MCF 10A (cell line): ENCODE measurements around the gene PANK1. TPM values are rescaled to one million over a fixed set of nuclear protein-coding genes. Genes with fewer than 3 reads are reported as not detected.

Experiments used
- BruUV-seq: library from RNA; stranded (reverse); fragments of 400-500 nt; replicated peaks from 2 replicates; lab custom pipeline; 2021; lab: Mats Ljungman, UMichigan
- CTCF ChIA-PET: fragments of 300-600 bp; sonication (Branson Sonifier 250); formaldehyde crosslinking; extraction: SDS; loops from one replicate; lab custom pipeline; 2021; ENCODE audit warnings: antibody characterized with exemption, inconsistent platforms; lab: Yijun Ruan, JAX
- POLR2A ChIA-PET: fragments of 300-600, 350-650 bp; sonication (Branson Sonifier 250); formaldehyde crosslinking; extraction: SDS; loops from one replicate; lab custom pipeline; 2020; ENCODE audit warnings: antibody characterized with exemption, inconsistent platforms; lab: Yijun Ruan, JAX
- DNase-seq: peaks from one replicate; pipeline ENCODE4 v3.0.0-alpha.2; 2018; ENCODE audit not compliant: unreplicated experiment
- H3K27ac Mint-ChIP-seq: one replicate; pipeline ENCODE4 v1.8.0; 2022; ENCODE audit warnings: mild to moderate bottlenecking, low read depth, mixed read lengths; ENCODE audit not compliant: unreplicated experiment
- H3K27me3 Mint-ChIP-seq: one replicate; pipeline ENCODE4 v1.8.0; 2022; ENCODE audit warnings: mixed read lengths; ENCODE audit not compliant: insufficient read depth, unreplicated experiment
- H3K36me3 Mint-ChIP-seq: one replicate; pipeline ENCODE4 v1.8.0; 2022; ENCODE audit warnings: mild to moderate bottlenecking, moderate library complexity, mixed read lengths; ENCODE audit not compliant: insufficient read depth, unreplicated experiment
- H3K4me1 Mint-ChIP-seq: one replicate; pipeline ENCODE4 v1.8.0; 2022; ENCODE audit warnings: mixed read lengths; ENCODE audit not compliant: insufficient read depth, unreplicated experiment
- H3K4me3 Mint-ChIP-seq: one replicate; pipeline ENCODE4 v1.8.0; 2022; ENCODE audit warnings: mild to moderate bottlenecking, moderate library complexity, mixed read lengths; ENCODE audit not compliant: unreplicated experiment
- H3K9me3 Mint-ChIP-seq: one replicate; pipeline ENCODE4 v1.8.0; 2022; ENCODE audit warnings: mixed read lengths; ENCODE audit not compliant: unreplicated experiment
- CTCF ChIP-seq: fragments of 200-600 bp; IDR thresholded peaks from one replicate; pipeline ENCODE4 v1.8.0; 2022; ENCODE audit warnings: antibody characterized with exemption, mild to moderate bottlenecking; ENCODE audit not compliant: unreplicated experiment
- intact Hi-C: fragments of 100-400 bp; cut with micrococcal nuclease; formaldehyde crosslinking; loops from 2 replicates; pipeline ENCODE4 v1.14.1; 2022
- total RNA-seq: library from RNA; stranded (reverse); gene quantifications from 2 replicates; pipeline ENCODE4 v1.2.3, GENCODE V29; 2022

Gene PANK1
- total RNA-seq, 1 experiment from 2014 or later: 4.7 TPM

GRCh38 chr10:89556600-89556999 lies 88.4 kb downstream of the PANK1 start:
- Mint-ChIP-seq H3K9me3 (no peaks in the 10 kb centered on the region), H3K27me3 (no peaks in the 10 kb centered on the region), H3K27ac (no peak overlapping the region), H3K36me3 (no peaks in the 10 kb centered on the region), H3K4me3 (no peak overlapping the region), H3K4me1 (peaks cover 34% of the 10 kb centered on the region)
- intact Hi-C loops: no loop called here
- ChIA-PET POLR2A (interaction anchor here (0.8 to 1.5 kb wide), 4 partner anchors 59 to 130 kb away, joined by 3 to 6 read pairs (median 4); no protein-coding TSS in a partner anchor), CTCF (interaction anchor here (0.7 to 8.2 kb wide), 3 partner anchors 90 to 131 kb away, joined by 3 to 65 read pairs (median 16); no protein-coding TSS in a partner anchor)
- no peak for DNase-seq
- no TSS peak for BruUV-seq
- TF ChIP-seq CTCF: no peak

GRCh38 chr10:89555688-89556445 lies 89.2 kb downstream of the PANK1 start:
- Mint-ChIP-seq H3K4me3 (no peak overlapping the region), H3K4me1 (peaks cover 35% of the 10 kb centered on the region), H3K9me3 (no peaks in the 10 kb centered on the region), H3K27ac (no peak overlapping the region), H3K36me3 (no peaks in the 10 kb centered on the region), H3K27me3 (no peaks in the 10 kb centered on the region)
- intact Hi-C loops: loop anchor here (1.0 kb wide), 1 partner anchor 130 kb away; no protein-coding TSS in a partner anchor
- BruUV-seq: no TSS peak
- peak; percentile 34 for TF ChIP-seq CTCF
- ChIA-PET CTCF (interaction anchor here (0.7 to 8.2 kb wide), 4 partner anchors 89 to 163 kb away, joined by 3 to 65 read pairs (median 10); no protein-coding TSS in a partner anchor), POLR2A (interaction anchor here (0.8 to 6.9 kb wide), 4 partner anchors 60 to 128 kb away, joined by 3 to 48 read pairs (median 5); no protein-coding TSS in a partner anchor)
- peak; percentile 33 for DNase-seq

- Mint-ChIP-seq H3K9me3 (no peaks in the 10 kb centered on the region), H3K36me3 (no peaks in the 10 kb centered on the region), H3K27ac (no peak overlapping the region), H3K4me3 (no peak overlapping the region), H3K27me3 (no peaks in the 10 kb centered on the region), H3K4me1 (peaks cover 47% of the 10 kb centered on the region)
- no peak for DNase-seq
- ChIA-PET CTCF (interaction anchor here (0.6 to 4.9 kb wide), 8 partner anchors 9 to 126 kb away, joined by 3 to 28 read pairs (median 4); no protein-coding TSS in a partner anchor), POLR2A (interaction anchor here (0.6 to 6.9 kb wide), 11 partner anchors 8 to 136 kb away, joined by 3 to 48 read pairs (median 3); no protein-coding TSS in a partner anchor)
- intact Hi-C loops: no loop called here
- BruUV-seq: no TSS peak
- TF ChIP-seq CTCF: no peak
Measured at GRCh38 chr10:89554433-89554832, 90.6 kb downstream of the PANK1 start.
